ENCODE data around the gene GSG1L.

DNA sequence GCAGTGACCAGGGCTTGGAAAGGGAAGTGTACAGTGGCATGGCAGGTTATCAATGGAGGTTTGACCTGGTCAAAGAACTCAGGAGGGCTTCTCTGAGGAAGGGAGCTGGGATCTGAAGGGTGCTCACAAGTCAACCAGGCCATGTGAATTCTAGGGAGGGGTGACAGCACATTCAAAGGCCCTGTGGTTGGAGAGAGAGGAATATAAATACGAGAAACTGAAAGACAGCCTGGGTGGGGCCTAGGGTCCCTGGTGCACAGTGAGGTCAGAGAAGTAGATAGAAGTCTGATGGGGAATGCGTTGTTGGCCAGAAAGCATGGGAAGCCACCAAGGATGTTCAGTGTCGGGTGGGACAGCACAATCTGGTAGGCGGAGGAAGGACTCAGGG, 302.7 kb downstream of the GSG1L start:
- TF ChIP-seq TAF1 (IDR thresholded peaks at IDR 0.05; ENCODE audit: low read depth, low read length): no peak
- no peak for TF ChIP-seq POLR2AphosphoS5 (IDR thresholded peaks at IDR 0.05; ENCODE audit: low read depth, low read length)
- no peak for TF ChIP-seq POLR2A (IDR thresholded peaks at IDR 0.05; ENCODE audit: low read depth, low read length)
- TF ChIP-seq SPI1 (IDR thresholded peaks at IDR 0.05; ENCODE audit: low read depth, low read length): no peak
- TF ChIP-seq PAX5 (IDR thresholded peaks at IDR 0.05; ENCODE audit: insufficient read depth, low read length, severe bottlenecking): no peak
- no peak for TF ChIP-seq POU2F2 (IDR thresholded peaks at IDR 0.05; ENCODE audit: low read depth, low read length)
